Stimulated activated naive CD8-positive, alpha-beta T cell treated with anti-CD3 and anti-CD28 coated beads, Interleukin-15, amount 100 ng/mL, for 72 hours (primary cell): ENCODE measurements around the gene RAD17.
"Not testable (repeated sequence)": the region's sequence is repeated elsewhere in the genome, so short reads cannot be mapped to it uniquely, and the experiment has no call there.

ENCODE experiments used
- ATAC-seq: fragments of 150-1000 bp; cut with Tn5 transposase; 2 replicates; pipeline ENCODE4 v1.10.0; 2021; ENCODE audit warnings: mild to moderate bottlenecking, moderate library complexity
- DNase-seq, 2 donors: peaks; one replicate each; pipeline ENCODE4 v3.0.0; 2021 to 2022
- H3K27ac Mint-ChIP-seq, 2 donors: one replicate each; pipeline ENCODE4 v1.8.0; 2022; ENCODE audit warnings: mild to moderate bottlenecking in 2 of 2, mixed read lengths in 2 of 2, moderate library complexity in 2 of 2
- H3K27me3 Mint-ChIP-seq: one replicate; pipeline ENCODE4 v1.8.0; 2022; ENCODE audit warnings: mixed read lengths
- H3K4me1 Mint-ChIP-seq: one replicate; pipeline ENCODE4 v1.8.0; 2022; ENCODE audit warnings: mild to moderate bottlenecking, mixed read lengths
- H3K4me3 Mint-ChIP-seq, 2 donors: one replicate each; pipeline ENCODE4 v1.8.0; 2022; ENCODE audit warnings: mild to moderate bottlenecking in 2 of 2, mixed read lengths in 2 of 2, moderate library complexity in 1 of 2
- H3K9me3 Mint-ChIP-seq, 2 donors: one replicate each; pipeline ENCODE4 v1.8.0; 2022; ENCODE audit warnings: mixed read lengths in 2 of 2

RAD17 gene

GRCh38 chr5:69435276-69435884 lies 65.8 kb downstream of the RAD17 start:
- H3K27ac Mint-ChIP-seq, H3K4me1 Mint-ChIP-seq, ATAC-seq, H3K27me3 Mint-ChIP-seq, H3K4me3 Mint-ChIP-seq, H3K9me3 Mint-ChIP-seq, DNase-seq: not testable (repeated sequence)

GRCh38 chr5:69444127-69444754 lies 74.6 kb downstream of the RAD17 start:
- Mint-ChIP-seq H3K4me1 (no peaks in the 10 kb centered on the region), H3K27me3 (no peaks in the 10 kb centered on the region), H3K27ac (no peak overlapping the region), H3K9me3 (no peaks in the 10 kb centered on the region), H3K4me3 (no peak overlapping the region)
- no peak for ATAC-seq
- no peak for DNase-seq

GRCh38 chr5:69449511-69449910 lies 79.9 kb downstream of the RAD17 start:
- Mint-ChIP-seq H3K9me3 (no peaks in the 10 kb centered on the region), H3K27me3 (no peaks in the 10 kb centered on the region), H3K27ac (no peak overlapping the region), H3K4me1 (no peaks in the 10 kb centered on the region), H3K4me3 (no peak overlapping the region)
- ATAC-seq: no peak
- DNase-seq: no peak

- ATAC-seq (no peak), DNase-seq (no peak)
- no peaks in the 10 kb centered on the region for H3K27me3 Mint-ChIP-seq
- H3K4me1 Mint-ChIP-seq: no peaks in the 10 kb centered on the region
- no peaks in the 10 kb centered on the region for H3K9me3 Mint-ChIP-seq
- no peak overlapping the region for H3K27ac Mint-ChIP-seq
- H3K4me3 Mint-ChIP-seq: no peak overlapping the region
Observed at GRCh38 chr5:69450116-69450515, 80.5 kb downstream of the RAD17 start.

- H3K9me3 Mint-ChIP-seq, H3K4me1 Mint-ChIP-seq, ATAC-seq, H3K27ac Mint-ChIP-seq, H3K4me3 Mint-ChIP-seq, H3K27me3 Mint-ChIP-seq, DNase-seq: not testable (repeated sequence)
Observed at GRCh38 chr5:69450527-69450926, 80.9 kb downstream of the RAD17 start.

- no peak overlapping the region for H3K27ac Mint-ChIP-seq
- DNase-seq (no peak), ATAC-seq (no peak)
- no peaks in the 10 kb centered on the region for H3K9me3 Mint-ChIP-seq
- no peak overlapping the region for H3K4me3 Mint-ChIP-seq
- H3K4me1 Mint-ChIP-seq: no peaks in the 10 kb centered on the region
- no peaks in the 10 kb centered on the region for H3K27me3 Mint-ChIP-seq
Observed at GRCh38 chr5:69451941-69452647, 82.5 kb downstream of the RAD17 start.

- DNase-seq, H3K4me3 Mint-ChIP-seq, H3K4me1 Mint-ChIP-seq: not testable (repeated sequence)
Observed at GRCh38 chr5:69453487-69453886, 83.9 kb downstream of the RAD17 start.

GRCh38 chr5:69454460-69455249 lies 85.0 kb downstream of the RAD17 start:
- no peak overlapping the region for H3K4me3 Mint-ChIP-seq
- H3K4me1 Mint-ChIP-seq: no peaks in the 10 kb centered on the region
- ATAC-seq: no peak
- H3K27ac Mint-ChIP-seq: no peak overlapping the region
- no peaks in the 10 kb centered on the region for H3K9me3 Mint-ChIP-seq
- no peaks in the 10 kb centered on the region for H3K27me3 Mint-ChIP-seq
- no peak for DNase-seq

More at GRCh38 chr5:69453487-69453886, 83.9 kb downstream of the RAD17 start:
- not testable (repeated sequence) for H3K27me3 Mint-ChIP-seq, H3K27ac Mint-ChIP-seq, H3K9me3 Mint-ChIP-seq, ATAC-seq

GRCh38 chr5:69455428-69455988 lies 85.9 kb downstream of the RAD17 start:
- not testable (repeated sequence) for H3K9me3 Mint-ChIP-seq, DNase-seq, ATAC-seq, H3K27me3 Mint-ChIP-seq, H3K4me1 Mint-ChIP-seq, H3K27ac Mint-ChIP-seq, H3K4me3 Mint-ChIP-seq

GRCh38 chr5:69462170-69462569 lies 92.6 kb downstream of the RAD17 start:
- H3K27me3 Mint-ChIP-seq: no peaks in the 10 kb centered on the region
- no peaks in the 10 kb centered on the region for H3K9me3 Mint-ChIP-seq
- DNase-seq (no peak), ATAC-seq (no peak)
- no peaks in the 10 kb centered on the region for H3K4me1 Mint-ChIP-seq
- no peak overlapping the region for H3K27ac Mint-ChIP-seq
- no peak overlapping the region for H3K4me3 Mint-ChIP-seq
